Measurements from ENCODE around the gene EMD.

- TF ChIP-seq RFX5 (IDR thresholded peaks at IDR 0.05; ENCODE audit: low read length): no peak
- no peak for TF ChIP-seq FOXM1 (IDR thresholded peaks at IDR 0.05; ENCODE audit: low read depth)
- TF ChIP-seq CHD2 (IDR thresholded peaks at IDR 0.05; ENCODE audit: low read length, partially characterized antibody): no peak
- TF ChIP-seq CTCF (IDR thresholded peaks at IDR 0.05): no peak
- no peak for TF ChIP-seq EP300 (IDR thresholded peaks at IDR 0.05; ENCODE audit: borderline replicate concordance in 1 of 2, low read depth in 1 of 2, low read length in 1 of 2)
- TF ChIP-seq TAF1 (IDR thresholded peaks at IDR 0.05; ENCODE audit: borderline replicate concordance, low read depth, low read length): no peak
- TF ChIP-seq EZH2phosphoT487 (IDR thresholded peaks at IDR 0.05; ENCODE audit: borderline replicate concordance, low read depth): no peak
- TF ChIP-seq USF1 (IDR thresholded peaks at IDR 0.05; ENCODE audit: borderline replicate concordance, low read depth): no peak
- TF ChIP-seq REST (IDR thresholded peaks at IDR 0.05; ENCODE audit: low read depth, low read length): no peak
- no peak for TF ChIP-seq ZBTB33 (IDR thresholded peaks at IDR 0.05; ENCODE audit: borderline replicate concordance, low read depth)
- TF ChIP-seq SMC3 (IDR thresholded peaks at IDR 0.05; ENCODE audit: low read depth, low read length): no peak
These were observed 23.9 kb upstream of the EMD start for GRCh38 chrX:154355094-154355775.
